Vagina (tissue), 2 donors: Measurements from ENCODE around the gene CPM. TPM values are rescaled to one million over a fixed set of nuclear protein-coding genes. Genes with fewer than 3 reads are reported as not detected.

ENCODE experiments used
- DNase-seq, 2 donors: peaks; one replicate each; pipeline ENCODE4 v3.0.0-alpha.2; 2017; ENCODE audit errors: extremely low spot score in 2 of 2
- H3K27ac ChIP-seq: fragments of 200-600 bp; sonication (generic); one replicate; pipeline ENCODE4 v1.5.1; 2019
- H3K27me3 ChIP-seq: fragments of 200-600 bp; sonication (generic); one replicate; pipeline ENCODE4 v1.5.1; 2019
- H3K36me3 ChIP-seq, 2 donors: fragments of 200-600 bp; sonication (generic); one replicate each; pipeline ENCODE4 v1.5.1; 2017 to 2019
- H3K4me1 ChIP-seq: fragments of 200-600 bp; sonication (generic); one replicate; pipeline ENCODE4 v1.5.1; 2019
- H3K4me3 ChIP-seq, 2 donors: fragments of 200-600 bp; sonication (generic); 1 replicate in 1 of 2; 2 replicates in 1 of 2; pipeline ENCODE4 v1.5.1; 2016 to 2019
- H3K9me3 ChIP-seq: fragments of 200-600 bp; sonication (generic); one replicate; pipeline ENCODE4 v1.5.1; 2019
- CTCF ChIP-seq, 3 experiments: fragments of 450-650 bp in 2 of 3; fragments of 200-600 bp in 1 of 3; sonication (generic) in 1 of 3; IDR thresholded peaks; one replicate each; pipeline ENCODE4 v1.5.1; 2017 to 2019; ENCODE audit warnings: antibody characterized with exemption in 3 of 3, mild to moderate bottlenecking in 2 of 3, moderate library complexity in 2 of 3
- POLR2A ChIP-seq, 2 donors: fragments of 450-650 bp; IDR thresholded peaks; one replicate each; pipeline ENCODE4 v1.6.1; 2017; ENCODE audit warnings: antibody characterized with exemption in 2 of 2, mild to moderate bottlenecking in 2 of 2, moderate library complexity in 2 of 2
- POLR2AphosphoS5 ChIP-seq, 2 donors: sonication (generic); formaldehyde crosslinking; IDR thresholded peaks; one replicate each; pipeline ENCODE4 v1.9.0; 2017; ENCODE audit warnings: antibody characterized with exemption in 2 of 2, mild to moderate bottlenecking in 2 of 2, low read depth in 1 of 2; ENCODE audit not compliant: insufficient read depth in 1 of 2
- intact Hi-C: fragments of 100-400 bp; cut with DNase I; formaldehyde crosslinking; loops from one replicate; pipeline ENCODE4 v1.15.1; 2023
- total RNA-seq: library from RNA; depleted of rRNA; stranded (reverse); fragments of >200 nt; gene quantifications from one replicate; pipeline ENCODE4 v1.2.3, GENCODE V29; 2016

The CPM gene
- total RNA-seq, 1 donor from 2014 or later, result 35.4 TPM

GRCh38 chr12:68861890-68862289 lies 71.1 kb downstream of the CPM start:
- intact Hi-C loops, result no loop called here

GRCh38 chr12:68856510-68856909 lies 76.5 kb downstream of the CPM start:
- Histone ChIP-seq H3K27ac (no peak overlapping the region), H3K36me3 (no peaks in the 10 kb centered on the region), H3K9me3 (no peaks in the 10 kb centered on the region), H3K27me3 (no peaks in the 10 kb centered on the region), H3K4me3 (no peak overlapping the region), H3K4me1 (no peaks in the 10 kb centered on the region)
- intact Hi-C loops, result no loop called here
- no peak for DNase-seq
- TF ChIP-seq POLR2A (IDR thresholded peaks at IDR 0.05) (no peak), POLR2AphosphoS5 (IDR thresholded peaks at IDR 0.05; ENCODE audit: insufficient read depth in 1 of 2, low read depth in 1 of 2) (no peak), CTCF (IDR thresholded peaks at IDR 0.05) (no peak)

More at GRCh38 chr12:68861890-68862289, 71.1 kb downstream of the CPM start:
- Histone ChIP-seq H3K36me3 (no peaks in the 10 kb centered on the region), H3K4me1 (no peaks in the 10 kb centered on the region), H3K27me3 (no peaks in the 10 kb centered on the region), H3K4me3 (no peak overlapping the region), H3K9me3 (no peaks in the 10 kb centered on the region), H3K27ac (no peak overlapping the region)
- DNase-seq, result no peak
- no peak for TF ChIP-seq POLR2AphosphoS5 (IDR thresholded peaks at IDR 0.05; ENCODE audit: insufficient read depth in 1 of 2, low read depth in 1 of 2)
- TF ChIP-seq POLR2A (IDR thresholded peaks at IDR 0.05), result no peak
- TF ChIP-seq CTCF (IDR thresholded peaks at IDR 0.05), result no peak

- no peak overlapping the region for H3K27ac ChIP-seq
- H3K4me1 ChIP-seq, result no peaks in the 10 kb centered on the region
- no peak overlapping the region for H3K4me3 ChIP-seq
- no peak for DNase-seq
- intact Hi-C loops, result no loop called here
- no peaks in the 10 kb centered on the region for H3K9me3 ChIP-seq
- no peaks in the 10 kb centered on the region for H3K36me3 ChIP-seq
- no peaks in the 10 kb centered on the region for H3K27me3 ChIP-seq
- TF ChIP-seq POLR2A (IDR thresholded peaks at IDR 0.05) (no peak), CTCF (IDR thresholded peaks at IDR 0.05) (no peak), POLR2AphosphoS5 (IDR thresholded peaks at IDR 0.05; ENCODE audit: insufficient read depth in 1 of 2, low read depth in 1 of 2) (no peak)
These were observed 77.2 kb downstream of the CPM start for GRCh38 chr12:68855771-68856170.

DNA sequence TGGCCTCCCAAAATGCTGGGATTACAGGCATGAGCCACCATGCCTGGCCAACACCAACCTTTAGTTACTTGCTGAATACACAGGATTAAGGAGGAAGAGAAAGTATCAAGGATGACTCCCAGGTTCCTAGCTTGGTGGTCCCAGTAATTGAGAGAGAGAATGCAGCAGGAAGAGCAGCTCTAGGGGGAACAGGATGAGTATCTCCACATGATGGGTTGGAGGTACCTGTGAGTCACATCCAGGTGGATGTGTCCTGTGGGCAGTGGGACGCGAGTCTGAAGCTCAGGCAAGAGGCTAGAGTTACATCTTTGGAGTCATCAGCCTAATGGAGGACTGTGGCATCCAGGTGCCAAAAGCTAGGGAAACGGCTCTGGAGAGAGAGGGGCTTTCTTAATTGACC lies 77.9 kb downstream of the CPM start:
- no peak overlapping the region for H3K27ac ChIP-seq
- intact Hi-C loops, result no loop called here
- no peaks in the 10 kb centered on the region for H3K36me3 ChIP-seq
- no peak overlapping the region for H3K4me3 ChIP-seq
- H3K27me3 ChIP-seq, result no peaks in the 10 kb centered on the region
- TF ChIP-seq POLR2A (IDR thresholded peaks at IDR 0.05) (no peak), POLR2AphosphoS5 (IDR thresholded peaks at IDR 0.05; ENCODE audit: insufficient read depth in 1 of 2, low read depth in 1 of 2) (no peak), CTCF (IDR thresholded peaks at IDR 0.05) (no peak)
- DNase-seq, result no peak
- H3K9me3 ChIP-seq, result no peaks in the 10 kb centered on the region
- no peaks in the 10 kb centered on the region for H3K4me1 ChIP-seq

- DNase-seq, result no peak
- intact Hi-C loops, result no loop called here
- no peak for TF ChIP-seq POLR2A (IDR thresholded peaks at IDR 0.05)
- no peak for TF ChIP-seq CTCF (IDR thresholded peaks at IDR 0.05)
- TF ChIP-seq POLR2AphosphoS5 (IDR thresholded peaks at IDR 0.05; ENCODE audit: insufficient read depth in 1 of 2, low read depth in 1 of 2), result no peak
These were observed 78.4 kb downstream of the CPM start for GRCh38 chr12:68854554-68854953.

More at GRCh38 chr12:68854554-68854953, 78.4 kb downstream of the CPM start:
- H3K4me3 ChIP-seq, result no peak overlapping the region
- H3K4me1 ChIP-seq, result no peaks in the 10 kb centered on the region
- no peaks in the 10 kb centered on the region for H3K9me3 ChIP-seq
- H3K36me3 ChIP-seq, result no peaks in the 10 kb centered on the region
- H3K27me3 ChIP-seq, result no peaks in the 10 kb centered on the region
- no peak overlapping the region for H3K27ac ChIP-seq
